HepG2 (cell line): Measurements from ENCODE around the gene SLC38A2. TPM values are rescaled to one million over a fixed set of nuclear protein-coding genes. Genes with fewer than 3 reads are reported as not detected.

Source experiments
- E2F5 ChIP-seq: sonication (generic); formaldehyde crosslinking; conservative IDR thresholded peaks from 2 replicates; pipeline ENCODE4 v1.4.0; 2020; ENCODE audit warnings: missing genetic modification reagents
- HDAC6 ChIP-seq: fragments of 200-600 bp; sonication (generic); IDR thresholded peaks from 2 replicates; pipeline ENCODE4 v1.7.0; 2017; ENCODE audit warnings: mild to moderate bottlenecking, antibody characterized with exemption, low read length, low read depth
- HMGXB3 ChIP-seq: sonication (generic); formaldehyde crosslinking; IDR thresholded peaks from 2 replicates; pipeline ENCODE4 v1.4.0; 2020; ENCODE audit warnings: missing genetic modification reagents, borderline replicate concordance
- HNF4A ChIP-seq: sonication (generic); formaldehyde crosslinking; IDR thresholded peaks from 2 replicates; pipeline ENCODE4 v1.4.0; 2020; ENCODE audit warnings: missing genetic modification reagents
- MED8 ChIP-seq: sonication (generic); formaldehyde crosslinking; IDR thresholded peaks from 2 replicates; pipeline ENCODE4 v1.8.1; 2023; ENCODE audit warnings: mild to moderate bottlenecking, missing genetic modification reagents; ENCODE audit not compliant: insufficient replicate concordance
- MTF2 ChIP-seq: sonication (generic); formaldehyde crosslinking; IDR thresholded peaks from 2 replicates; pipeline ENCODE4 v1.5.0; 2020; ENCODE audit warnings: missing genetic modification reagents, borderline replicate concordance
- NFATC3 ChIP-seq: sonication (generic); formaldehyde crosslinking; IDR thresholded peaks from 2 replicates; pipeline ENCODE4 v1.5.1; 2020; ENCODE audit warnings: mild to moderate bottlenecking, missing genetic modification reagents
- SALL2 ChIP-seq: sonication (generic); formaldehyde crosslinking; IDR thresholded peaks from 2 replicates; pipeline ENCODE4 v1.8.1; 2023; ENCODE audit warnings: mild to moderate bottlenecking, missing genetic modification reagents, inconsistent platforms
- TFE3 ChIP-seq: IDR thresholded peaks from 2 replicates; pipeline ENCODE4 v1.6.1; 2016
- THAP8 ChIP-seq: sonication (generic); formaldehyde crosslinking; IDR thresholded peaks from 2 replicates; pipeline ENCODE4 v1.5.1; 2020; ENCODE audit warnings: missing genetic modification reagents, mild to moderate bottlenecking, borderline replicate concordance
- TOE1 ChIP-seq: sonication (generic); formaldehyde crosslinking; IDR thresholded peaks from 2 replicates; pipeline ENCODE4 v1.4.0; 2020; ENCODE audit warnings: mild to moderate bottlenecking, missing genetic modification reagents
- ZFP41 ChIP-seq: sonication (generic); formaldehyde crosslinking; IDR thresholded peaks from 2 replicates; pipeline ENCODE4 v1.4.0; 2020; ENCODE audit warnings: mild to moderate bottlenecking, missing genetic modification reagents, borderline replicate concordance
- ZNF432 ChIP-seq: sonication (generic); formaldehyde crosslinking; IDR thresholded peaks from 2 replicates; pipeline ENCODE4 v1.5.0; 2020; ENCODE audit warnings: missing genetic modification reagents, mild to moderate bottlenecking, borderline replicate concordance
- ZNF512 ChIP-seq: sonication (generic); formaldehyde crosslinking; IDR thresholded peaks from 2 replicates; pipeline ENCODE4 v1.4.0; 2020; ENCODE audit warnings: mild to moderate bottlenecking, missing genetic modification reagents
- ZNF597 ChIP-seq: sonication (generic); formaldehyde crosslinking; IDR thresholded peaks from 2 replicates; pipeline ENCODE4 v1.5.0; 2020; ENCODE audit warnings: missing genetic modification reagents
- ZNF598 ChIP-seq: sonication (generic); formaldehyde crosslinking; IDR thresholded peaks from 2 replicates; pipeline ENCODE4 v1.5.1; 2020; ENCODE audit warnings: mild to moderate bottlenecking, missing genetic modification reagents, borderline replicate concordance
- ZNF703 ChIP-seq: sonication (generic); formaldehyde crosslinking; IDR thresholded peaks from 2 replicates; pipeline ENCODE4 v1.5.1; 2020; ENCODE audit warnings: missing genetic modification reagents, mild to moderate bottlenecking, moderate library complexity, borderline replicate concordance
- ZNF780A ChIP-seq: sonication (generic); formaldehyde crosslinking; IDR thresholded peaks from 2 replicates; pipeline ENCODE4 v1.8.0; 2022; ENCODE audit warnings: mild to moderate bottlenecking, missing genetic modification reagents, moderate library complexity
- ZSCAN12 ChIP-seq: sonication (generic); formaldehyde crosslinking; IDR thresholded peaks from 2 replicates; pipeline ENCODE4 v1.9.0; 2021; ENCODE audit warnings: mild to moderate bottlenecking, missing genetic modification reagents
- polyA plus RNA-seq, 8 experiments: library from polyadenylated mRNA; depleted of rRNA in 3 of 8; stranded (reverse) in 7 of 8; unstranded in 1 of 8; fragments of >200 nt; fragmentation: Illumina TruSeq in 4 of 8; extraction: Trizol in 4 of 8; gene quantifications; 2 replicates each; pipeline versions ENCODE4 v1.2.1 to v1.2.3, GENCODE V29; 2011 to 2016; ENCODE audit warnings: low read depth in 4 of 8, missing spikeins in 1 of 8, mixed read lengths in 1 of 8; ENCODE audit not compliant: insufficient read depth in 1 of 8
- total RNA-seq, 5 experiments: library from RNA; depleted of rRNA; stranded (reverse); fragments of >200 nt; fragmentation: Illumina TruSeq; extraction: Trizol; gene quantifications; 2 replicates each; pipeline ENCODE4 v1.2.3, GENCODE V29; 2016; ENCODE audit warnings: low read depth in 1 of 5

Gene SLC38A2
- total and polyA plus RNA-seq, 2 of the 13 experiments (the other 11 are each of a cell fraction or from before 2014, with no cell fraction given): 368 to 880 TPM

- TF ChIP-seq HMGXB3 (no peak), TOE1 (CRISPR knock-in tag) (no peak), MTF2 (CRISPR knock-in tag) (no peak), ZNF432 (CRISPR knock-in tag) (no peak), E2F5 (no peak), TFE3 (CRISPR knock-in tag) (peak; percentile 84), ZNF598 (CRISPR knock-in tag) (no peak), ZNF780A (CRISPR knock-in tag) (peak; percentile 75), HDAC6 (no peak), ZSCAN12 (CRISPR knock-in tag) (no peak), ZFP41 (CRISPR knock-in tag) (no peak), THAP8 (CRISPR knock-in tag) (no peak; the same call in 1 of the 2 replicates), ZNF703 (no peak), HNF4A (CRISPR knock-in tag) (no peak; the same call in 1 of the 2 replicates), ZNF597 (CRISPR knock-in tag) (no peak), ZNF512 (CRISPR knock-in tag) (no peak), SALL2 (peak; percentile 75; the same call in 1 of the 2 replicates), NFATC3 (CRISPR knock-in tag) (no peak), MED8 (CRISPR knock-in tag) (peak; percentile 73)
These were observed 10.5 kb upstream of the SLC38A2 start (continued) for GRCh38 chr12:46382964-46383653.
